GM19043 (cell line): ENCODE results near the gene HOXA11.

Experiments
- ATAC-seq: cut with Tn5 transposase; IDR thresholded peaks from one replicate; pipeline ENCODE4 v1.9.1; 2021; ENCODE audit warnings: low read depth; ENCODE audit not compliant: unreplicated experiment

The HOXA11 gene

GRCh38 chr7:27139334-27140125 lies 45.5 kb downstream of the HOXA11 start:
- no peak for ATAC-seq

DNA sequence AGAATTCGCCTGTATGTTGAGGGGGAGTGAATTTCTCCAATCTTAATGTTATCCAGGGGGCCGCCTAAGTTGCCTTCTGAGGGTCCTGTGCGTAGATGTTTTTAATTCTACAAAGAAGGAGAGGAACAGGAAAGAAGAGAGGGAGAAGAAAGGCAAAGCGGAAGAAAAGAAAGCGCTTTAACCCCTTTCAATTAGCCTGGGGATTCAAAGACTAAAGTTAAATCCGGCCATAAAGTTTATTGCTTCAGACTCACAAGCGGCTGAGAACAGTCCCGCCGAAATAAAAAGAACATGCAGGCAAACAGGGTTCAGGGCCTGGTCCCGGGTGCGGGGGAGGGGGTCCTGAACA lies 46.1 kb downstream of the HOXA11 start:
- ATAC-seq, result no peak

DNA sequence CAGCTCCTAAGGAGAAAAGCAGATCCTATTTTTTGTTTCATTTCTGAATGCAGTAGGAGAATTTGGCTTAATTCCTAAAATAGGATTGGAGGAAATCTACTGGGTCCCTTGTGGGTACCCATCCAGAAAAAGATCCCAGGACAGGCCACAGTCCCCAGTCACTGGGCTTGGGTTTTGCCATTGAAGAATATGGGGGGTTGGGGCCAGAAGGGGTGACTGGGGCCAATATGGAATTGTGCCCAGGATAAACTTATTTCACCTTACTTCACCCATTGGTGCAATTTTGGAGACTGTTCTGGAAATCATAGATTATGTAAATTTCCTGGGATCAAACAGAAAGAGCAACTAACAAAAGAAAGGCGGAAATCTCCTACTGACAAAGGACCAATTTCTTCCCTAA lies 46.6 kb downstream of the HOXA11 start:
- no peak for ATAC-seq

DNA sequence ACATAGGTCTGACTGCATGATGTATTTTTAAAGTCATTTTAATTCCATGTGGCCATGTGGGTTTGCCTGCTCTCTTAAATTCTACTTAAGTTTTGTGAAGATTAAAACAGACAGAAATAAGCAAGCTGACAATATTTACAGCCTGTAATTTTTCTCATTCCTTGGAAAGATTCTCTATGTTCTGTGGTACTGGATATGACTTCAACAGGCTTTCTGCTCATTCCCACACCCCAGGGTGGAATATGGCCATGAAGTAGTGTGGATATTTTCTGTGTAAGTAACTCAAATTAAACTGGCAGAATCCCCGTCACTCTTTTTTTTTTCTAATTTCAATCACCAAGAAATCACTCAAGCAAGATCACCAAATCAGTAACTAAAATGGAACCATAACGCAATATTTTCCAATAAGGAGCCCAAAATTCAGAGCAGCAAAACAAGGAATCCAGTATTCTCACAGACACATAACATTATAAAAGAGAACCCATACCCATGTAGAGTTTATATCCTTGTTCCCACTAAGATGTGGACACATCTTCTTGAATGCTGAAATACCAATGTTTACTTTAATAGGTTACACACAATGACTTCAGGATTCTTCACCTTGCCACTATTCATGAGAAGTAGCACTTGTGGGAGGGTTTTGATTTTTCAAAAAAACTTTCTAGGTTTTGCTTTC lies 47.3 kb downstream of the HOXA11 start:
- no peak for ATAC-seq

DNA sequence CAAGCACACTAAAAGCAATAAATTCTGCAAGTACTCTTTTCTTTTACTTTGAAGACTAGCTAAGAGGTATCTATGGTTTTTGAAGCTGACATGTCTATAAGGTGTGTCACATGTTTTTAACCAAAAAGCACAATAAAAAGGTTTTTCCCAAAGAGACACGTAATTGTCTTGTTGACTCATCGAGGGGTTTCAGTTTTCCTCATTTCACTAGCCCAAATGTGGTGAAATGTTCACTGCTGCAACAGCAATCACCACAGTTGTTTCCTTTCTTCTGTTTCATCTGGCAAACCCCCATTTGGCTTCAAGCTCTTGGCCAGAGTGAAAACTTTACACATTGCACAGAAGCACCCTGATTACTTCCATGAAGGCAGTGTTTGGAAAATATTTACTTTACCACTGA lies 50.6 kb downstream of the HOXA11 start:
- ATAC-seq, result no peak

GRCh38 chr7:27133409-27134231 lies 51.4 kb downstream of the HOXA11 start:
- no peak for ATAC-seq

DNA sequence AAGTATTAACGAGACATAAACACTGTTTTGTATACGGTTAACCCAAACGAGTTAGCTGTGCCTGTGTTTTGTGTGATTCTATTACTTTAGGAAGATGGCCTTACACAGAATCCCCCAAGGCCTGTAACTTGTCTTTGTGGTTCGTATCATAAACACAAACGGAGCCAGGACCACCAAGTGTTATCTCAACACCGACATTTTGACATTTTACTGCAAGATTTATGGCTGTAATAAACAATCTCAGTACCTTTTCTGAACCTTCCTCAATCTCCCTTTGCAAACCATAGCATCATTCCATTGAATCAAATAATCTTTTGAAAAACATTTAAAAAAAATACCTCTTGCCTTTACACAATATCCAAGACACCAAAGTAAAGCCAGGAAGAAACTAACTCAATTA lies 52.1 kb downstream of the HOXA11 start:
- ATAC-seq, result no peak

DNA sequence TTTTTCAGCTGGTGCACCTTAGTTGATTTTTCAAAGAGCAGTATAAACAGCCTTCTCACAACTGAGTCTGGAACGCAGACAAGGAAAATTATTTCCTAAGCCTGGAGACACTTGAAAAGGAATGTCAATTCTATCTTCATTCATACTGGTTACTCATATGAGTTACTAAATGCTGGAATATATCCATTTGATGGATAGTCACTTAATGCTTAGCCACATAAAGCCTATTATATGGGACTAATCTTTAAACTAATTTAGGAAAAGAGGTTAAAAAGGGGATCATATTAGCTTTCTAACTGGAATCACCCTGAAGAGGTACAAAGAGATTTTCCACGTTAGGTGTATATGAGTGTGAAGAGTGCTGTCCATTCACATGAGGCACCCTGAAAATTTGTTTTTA lies 52.8 kb downstream of the HOXA11 start:
- no peak for ATAC-seq

- no peak for ATAC-seq
These were observed 53.6 kb downstream of the HOXA11 start for GRCh38 chr7:27131390-27131819.
